ENCODE results near the gene CD69. TPM values are rescaled to one million over a fixed set of nuclear protein-coding genes. Genes with fewer than 3 reads are reported as not detected.

Gene CD69
- 100 to 1,000 TPM; 631 to 659 TPM for total RNA-seq
- 472 TPM for polyA plus RNA-seq (2013, experiment 1 of 2)
- 778 TPM for polyA plus RNA-seq (2013, experiment 2 of 2)
- 31.2 to 8,929 (median 178) reads per million in 172 experiments for total RNA-seq

DNA sequence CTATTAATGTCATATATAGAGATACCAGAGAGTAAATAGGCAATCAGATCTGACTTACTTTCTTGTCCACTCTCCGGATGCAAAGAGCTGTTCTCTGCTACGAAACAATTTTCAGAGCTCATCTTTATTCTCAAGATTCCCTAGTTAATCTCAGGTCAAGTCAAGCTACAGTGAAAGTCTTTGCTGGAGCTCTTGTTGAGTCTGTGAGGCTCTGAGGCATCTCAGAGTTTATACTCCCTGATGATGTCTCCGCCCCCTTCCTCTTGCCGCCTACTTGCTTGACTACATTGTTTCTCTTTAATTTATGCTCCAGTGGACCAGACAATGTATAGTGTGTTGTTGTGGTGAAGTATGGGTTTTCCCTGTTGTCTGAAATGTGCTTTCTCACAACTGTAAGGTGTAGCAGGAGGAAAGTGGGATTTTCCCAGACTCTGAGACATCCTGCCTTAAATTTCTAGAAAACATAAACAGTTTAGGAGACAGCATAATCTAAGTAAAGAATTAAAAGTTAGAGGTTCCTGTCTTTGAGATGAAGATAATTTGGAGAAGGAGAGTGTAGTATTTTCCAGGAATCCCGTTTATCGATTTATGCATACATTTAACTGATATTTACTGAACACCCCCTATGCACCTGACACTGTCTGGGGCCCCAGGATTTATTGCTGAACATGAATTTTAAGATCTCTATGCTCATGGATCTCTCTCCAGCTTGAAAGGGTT is at the start of gene CD69:
Gene CD69, minus strand, starts transcription at position 203 of the 720 bp plus-strand sequence. Its CDS starts 81 bp downstream, at position 122.
- CTCF ChIA-PET = interaction anchor here (0.8 to 6.3 kb wide), 9 partner anchors 10 to 1216 kb away, joined by 3 to 53 read pairs (median 4); partner anchors contain the start of gene CLEC2D
- ATAC-seq (ENCODE audit: poor library complexity) (peak; percentile 43), DNase-seq (peak; percentile 56 to 96 (median 69))
- Histone ChIP-seq H3K4me1 (ENCODE audit: insufficient read depth, low read length) (peaks cover 34% of the 10 kb centered on the region), H3K27ac (ENCODE audit: low read depth in 1 of 2, low read length in 2 of 2) (peak within 1 kb of the TSS; percentile 98), H3K4me3 (ENCODE audit: low read length) (peak within 1 kb of the TSS; percentile 79), H3K36me3 (ENCODE audit: insufficient read depth, low read length) (peaks cover 10% of the 10 kb centered on the region), H3K9me3 (ENCODE audit: control insufficient read depth in 1 of 2, insufficient read depth in 1 of 2, low read length in 2 of 2) (no peaks in the 10 kb centered on the region), H3K27me3 (ENCODE audit: control insufficient read depth in 1 of 2, insufficient read depth in 2 of 2, low read length in 2 of 2) (no peaks in the 10 kb centered on the region)
- peak within 1 kb of the TSS; percentile 97 for H3K4me3 Mint-ChIP-seq
- POLR2A ChIA-PET = interaction anchor here (0.6 to 10.6 kb wide), 36 partner anchors 9 to 452 kb away, joined by 3 to 253 read pairs (median 6); partner anchors contain the start of genes CLEC2B, CLEC2D and GABARAPL1
- peaks cover 68% of the 10 kb centered on the region for H3K4me1 Mint-ChIP-seq (ENCODE audit: low read depth)
- H3K36me3 Mint-ChIP-seq (ENCODE audit: low read depth) = peaks cover 56% of the 10 kb centered on the region
- H3K27me3 Mint-ChIP-seq = no peaks in the 10 kb centered on the region
- H3K27ac Mint-ChIP-seq = peak within 1 kb of the TSS; percentile 99
- TF ChIP-seq, protein P1, sequence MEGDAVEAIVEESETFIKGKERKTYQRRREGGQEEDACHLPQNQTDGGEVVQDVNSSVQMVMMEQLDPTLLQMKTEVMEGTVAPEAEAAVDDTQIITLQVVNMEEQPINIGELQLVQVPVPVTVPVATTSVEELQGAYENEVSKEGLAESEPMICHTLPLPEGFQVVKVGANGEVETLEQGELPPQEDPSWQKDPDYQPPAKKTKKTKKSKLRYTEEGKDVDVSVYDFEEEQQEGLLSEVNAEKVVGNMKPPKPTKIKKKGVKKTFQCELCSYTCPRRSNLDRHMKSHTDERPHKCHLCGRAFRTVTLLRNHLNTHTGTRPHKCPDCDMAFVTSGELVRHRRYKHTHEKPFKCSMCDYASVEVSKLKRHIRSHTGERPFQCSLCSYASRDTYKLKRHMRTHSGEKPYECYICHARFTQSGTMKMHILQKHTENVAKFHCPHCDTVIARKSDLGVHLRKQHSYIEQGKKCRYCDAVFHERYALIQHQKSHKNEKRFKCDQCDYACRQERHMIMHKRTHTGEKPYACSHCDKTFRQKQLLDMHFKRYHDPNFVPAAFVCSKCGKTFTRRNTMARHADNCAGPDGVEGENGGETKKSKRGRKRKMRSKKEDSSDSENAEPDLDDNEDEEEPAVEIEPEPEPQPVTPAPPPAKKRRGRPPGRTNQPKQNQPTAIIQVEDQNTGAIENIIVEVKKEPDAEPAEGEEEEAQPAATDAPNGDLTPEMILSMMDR (IDR thresholded peaks at IDR 0.05) = no peak
- no peaks in the 10 kb centered on the region for H3K9me3 Mint-ChIP-seq
- intact Hi-C loops (cut with DNase I, micrococcal nuclease) = loop anchor here in 1 of 2 experiments (1.0 to 2.0 kb wide), 6 partner anchors 9 to 452 kb away; partner anchors contain the start of gene GABARAPL1

DNA sequence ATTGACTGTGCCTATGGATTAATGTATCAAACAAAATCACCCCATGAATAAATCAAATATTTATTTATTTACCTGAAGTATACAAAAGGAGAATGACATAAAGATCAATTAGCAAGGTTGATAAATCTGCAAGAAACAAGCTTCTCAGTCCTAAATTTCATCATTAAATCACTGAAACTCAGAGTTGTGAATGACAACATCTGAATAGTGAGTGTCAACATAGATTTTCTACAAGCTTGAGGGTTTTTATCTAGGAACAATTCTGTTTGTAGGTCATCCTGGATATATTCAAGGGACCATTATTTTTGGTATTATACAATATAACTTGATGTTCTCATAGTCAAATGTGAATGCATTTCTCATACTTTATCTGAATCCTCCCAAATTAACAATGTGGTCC is 49.2 kb upstream of the CD69 start:
- DNase-seq (no peak), ATAC-seq (ENCODE audit: poor library complexity) (no peak)
- CTCF ChIA-PET = interaction anchor here (3.8 kb wide), 1 partner anchor 59 kb away, joined by 14 read pairs; no protein-coding TSS in a partner anchor
- Histone ChIP-seq H3K27ac (ENCODE audit: low read depth in 1 of 2, low read length in 2 of 2) (no peak overlapping the region), H3K9me3 (ENCODE audit: control insufficient read depth in 1 of 2, insufficient read depth in 1 of 2, low read length in 2 of 2) (no peaks in the 10 kb centered on the region), H3K4me3 (ENCODE audit: low read length) (no peak overlapping the region), H3K4me1 (ENCODE audit: insufficient read depth, low read length) (peaks cover 12% of the 10 kb centered on the region), H3K27me3 (ENCODE audit: control insufficient read depth in 1 of 2, insufficient read depth in 2 of 2, low read length in 2 of 2) (peaks cover 5% of the 10 kb centered on the region in 2 experiments), H3K36me3 (ENCODE audit: insufficient read depth, low read length) (no peaks in the 10 kb centered on the region)
- POLR2A ChIA-PET = no interaction called here
- intact Hi-C loops (cut with DNase I, micrococcal nuclease) = loop anchor here (5.0 to 10.0 kb wide), 4 partner anchors 55 to 755 kb away; partner anchors contain the start of gene CLEC2B (in 2 of the 2)
- Mint-ChIP-seq H3K36me3 (ENCODE audit: low read depth) (no peaks in the 10 kb centered on the region), H3K9me3 (no peaks in the 10 kb centered on the region), H3K4me1 (ENCODE audit: low read depth) (peaks cover 10% of the 10 kb centered on the region), H3K27ac (no peak overlapping the region), H3K27me3 (no peaks in the 10 kb centered on the region), H3K4me3 (no peak overlapping the region)
- TF ChIP-seq, protein P1 (IDR thresholded peaks at IDR 0.05) = no peak

DNA sequence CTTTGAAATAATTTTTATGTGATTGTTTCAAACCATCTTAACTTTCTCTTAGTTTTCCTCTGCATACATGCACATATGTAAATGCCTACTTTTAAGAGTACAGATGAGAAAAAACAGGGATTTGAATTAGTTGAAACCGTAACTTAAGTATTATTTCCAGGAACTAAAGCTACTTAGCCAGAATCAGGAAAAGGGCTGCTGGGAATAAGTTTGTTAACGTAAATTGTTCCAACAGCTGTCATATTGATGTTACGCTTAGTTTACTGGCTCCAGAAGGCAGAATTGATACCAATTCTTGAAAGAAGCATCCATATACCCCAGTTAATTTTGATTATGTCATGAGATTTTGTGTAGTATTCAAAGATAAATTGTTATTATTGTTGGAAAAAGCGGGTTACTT is 48.6 kb upstream of the CD69 start:
- H3K4me1 Mint-ChIP-seq (ENCODE audit: low read depth) = peaks cover 10% of the 10 kb centered on the region
- H3K27ac Mint-ChIP-seq = no peak overlapping the region
- Histone ChIP-seq H3K27me3 (ENCODE audit: control insufficient read depth in 1 of 2, insufficient read depth in 2 of 2, low read length in 2 of 2) (peaks cover 5% of the 10 kb centered on the region in 2 experiments), H3K4me3 (ENCODE audit: low read length) (no peak overlapping the region), H3K9me3 (ENCODE audit: control insufficient read depth in 1 of 2, insufficient read depth in 1 of 2, low read length in 2 of 2) (no peaks in the 10 kb centered on the region), H3K4me1 (ENCODE audit: insufficient read depth, low read length) (peaks cover 10% of the 10 kb centered on the region), H3K27ac (ENCODE audit: low read depth in 1 of 2, low read length in 2 of 2) (no peak overlapping the region), H3K36me3 (ENCODE audit: insufficient read depth, low read length) (no peaks in the 10 kb centered on the region)
- no peaks in the 10 kb centered on the region for H3K27me3 Mint-ChIP-seq
- CTCF ChIA-PET = interaction anchor here (3.8 kb wide), 1 partner anchor 58 kb away, joined by 14 read pairs; no protein-coding TSS in a partner anchor
- intact Hi-C loops (cut with DNase I, micrococcal nuclease) = loop anchor here in 1 of 2 experiments (10.0 kb wide), 1 partner anchor 755 kb away; no protein-coding TSS in a partner anchor
- H3K36me3 Mint-ChIP-seq (ENCODE audit: low read depth) = no peaks in the 10 kb centered on the region
- no peak overlapping the region for H3K4me3 Mint-ChIP-seq
- ATAC-seq (ENCODE audit: poor library complexity) = no peak
- POLR2A ChIA-PET = no interaction called here
- no peaks in the 10 kb centered on the region for H3K9me3 Mint-ChIP-seq
- TF ChIP-seq, protein P1 (IDR thresholded peaks at IDR 0.05) = no peak
- DNase-seq = no peak

Measured in CD4-positive, alpha-beta T cell (primary cell).